ENCODE measurements around the gene COL19A1. TPM values are rescaled to one million over a fixed set of nuclear protein-coding genes. Genes with fewer than 3 reads are reported as not detected.

The COL19A1 gene
- total RNA-seq, 1 donor from 2014 or later, result under 0.01 TPM

DNA sequence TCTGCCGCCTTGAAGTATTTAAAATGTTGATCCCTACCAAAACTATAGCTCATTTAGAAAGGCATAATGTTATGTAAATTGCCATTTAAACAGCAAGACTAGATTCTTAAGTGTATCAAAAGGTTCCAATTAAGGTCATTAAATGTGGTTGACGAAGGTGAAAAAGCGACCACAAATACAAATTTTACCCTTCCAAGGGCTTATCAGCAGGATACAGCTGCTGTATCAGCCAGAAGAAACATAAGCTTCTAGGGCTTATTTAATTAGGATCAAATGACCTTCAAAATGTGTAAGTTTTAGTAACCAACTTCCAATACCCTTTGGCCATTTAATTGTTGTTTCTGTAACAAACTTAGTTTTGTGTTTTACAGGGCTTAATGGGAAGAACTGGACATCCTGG is 296.6 kb downstream of the COL19A1 start:
- DNase-seq (ENCODE audit: low read depth), result no peak
- TF ChIP-seq, protein P1, sequence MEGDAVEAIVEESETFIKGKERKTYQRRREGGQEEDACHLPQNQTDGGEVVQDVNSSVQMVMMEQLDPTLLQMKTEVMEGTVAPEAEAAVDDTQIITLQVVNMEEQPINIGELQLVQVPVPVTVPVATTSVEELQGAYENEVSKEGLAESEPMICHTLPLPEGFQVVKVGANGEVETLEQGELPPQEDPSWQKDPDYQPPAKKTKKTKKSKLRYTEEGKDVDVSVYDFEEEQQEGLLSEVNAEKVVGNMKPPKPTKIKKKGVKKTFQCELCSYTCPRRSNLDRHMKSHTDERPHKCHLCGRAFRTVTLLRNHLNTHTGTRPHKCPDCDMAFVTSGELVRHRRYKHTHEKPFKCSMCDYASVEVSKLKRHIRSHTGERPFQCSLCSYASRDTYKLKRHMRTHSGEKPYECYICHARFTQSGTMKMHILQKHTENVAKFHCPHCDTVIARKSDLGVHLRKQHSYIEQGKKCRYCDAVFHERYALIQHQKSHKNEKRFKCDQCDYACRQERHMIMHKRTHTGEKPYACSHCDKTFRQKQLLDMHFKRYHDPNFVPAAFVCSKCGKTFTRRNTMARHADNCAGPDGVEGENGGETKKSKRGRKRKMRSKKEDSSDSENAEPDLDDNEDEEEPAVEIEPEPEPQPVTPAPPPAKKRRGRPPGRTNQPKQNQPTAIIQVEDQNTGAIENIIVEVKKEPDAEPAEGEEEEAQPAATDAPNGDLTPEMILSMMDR (conservative IDR thresholded peaks at IDR 0.05; ENCODE audit: low read depth, low read length), result no peak
- H3K4me3 ChIP-seq (ENCODE audit: low read depth, low read length), result no peak overlapping the region

- H3K4me3 ChIP-seq (ENCODE audit: low read depth, low read length), result no peak overlapping the region
- DNase-seq (ENCODE audit: low read depth), result no peak
- TF ChIP-seq, protein P1 (conservative IDR thresholded peaks at IDR 0.05; ENCODE audit: low read depth, low read length), result no peak
These were observed 297.4 kb downstream of the COL19A1 start for GRCh38 chr6:70163795-70164194.

- no peak for DNase-seq (ENCODE audit: low read depth)
- no peak overlapping the region for H3K4me3 ChIP-seq (ENCODE audit: low read depth, low read length)
- TF ChIP-seq, protein P1 (conservative IDR thresholded peaks at IDR 0.05; ENCODE audit: low read depth, low read length), result no peak
These were observed 298.2 kb downstream of the COL19A1 start for GRCh38 chr6:70164556-70164955.

DNA sequence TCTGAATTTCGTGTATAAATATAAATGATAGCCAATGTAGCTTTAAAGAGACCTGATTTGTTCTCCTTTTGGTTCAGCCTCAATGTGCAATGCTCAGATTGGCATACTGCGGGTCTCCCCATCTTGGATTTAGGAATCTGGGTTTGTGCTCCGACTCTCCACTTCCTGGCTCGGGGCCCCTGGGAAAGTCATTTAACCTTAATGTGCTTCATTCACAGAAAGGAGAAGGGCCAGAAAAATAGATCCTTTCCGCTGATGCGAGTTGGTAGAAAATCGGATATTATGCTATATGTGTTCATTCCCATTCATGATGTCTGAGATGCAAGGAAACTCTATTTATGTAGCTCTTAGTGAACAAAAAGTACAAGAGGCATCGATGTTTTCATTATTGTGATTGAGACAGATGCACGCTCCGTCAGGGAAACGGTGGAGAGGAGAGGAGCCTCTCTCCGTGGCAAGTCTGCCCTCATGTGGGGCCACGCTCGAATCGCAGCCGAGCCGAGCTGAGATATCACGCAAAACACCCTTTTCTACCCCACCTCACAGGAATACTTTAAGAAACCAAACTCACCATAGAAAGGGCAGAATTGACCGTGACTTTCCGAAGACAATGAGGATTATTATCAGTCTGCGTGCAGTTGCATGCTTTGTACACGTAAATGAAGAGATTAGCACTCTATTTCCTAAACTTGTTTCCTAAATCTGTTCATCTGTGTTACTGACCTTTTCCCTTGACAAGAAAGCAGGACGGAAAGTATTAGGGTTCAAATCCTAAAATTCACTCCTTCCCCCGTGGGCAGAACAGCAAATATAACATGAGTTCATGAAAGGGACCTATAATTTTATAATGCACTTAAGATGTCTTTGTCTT is 300.0 kb downstream of the COL19A1 start:
- H3K4me3 ChIP-seq (ENCODE audit: low read depth, low read length), result peak overlapping the region; percentile 44
- TF ChIP-seq, protein P1 (conservative IDR thresholded peaks at IDR 0.05; ENCODE audit: low read depth, low read length), result peak; percentile 93
- no peak for DNase-seq (ENCODE audit: low read depth)

GRCh38 chr6:70168681-70169377 is 302.5 kb downstream of the COL19A1 start:
- DNase-seq (ENCODE audit: low read depth), result no peak

DNA sequence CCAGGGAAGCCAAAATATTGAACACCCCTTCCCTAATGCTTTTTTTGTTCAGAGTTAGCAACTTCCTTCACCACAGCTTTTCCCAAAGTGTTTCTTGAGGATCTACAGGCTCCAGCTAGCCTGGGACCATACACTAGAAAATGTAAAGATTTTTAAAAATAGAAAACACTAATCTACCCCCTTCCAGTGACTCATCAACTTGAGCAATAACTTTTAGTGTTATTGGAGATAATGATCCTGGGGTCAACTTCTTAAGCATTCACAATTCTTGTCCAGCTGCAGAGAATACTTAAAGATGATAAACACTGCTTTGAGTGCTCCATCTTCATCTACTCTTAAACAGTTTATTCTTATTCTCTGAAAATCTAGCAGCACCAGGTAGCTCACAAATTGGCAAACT is 304.9 kb downstream of the COL19A1 start:
- TF ChIP-seq, protein P1 (conservative IDR thresholded peaks at IDR 0.05; ENCODE audit: low read depth, low read length), result no peak
- H3K4me3 ChIP-seq (ENCODE audit: low read depth, low read length), result no peak overlapping the region
- no peak for DNase-seq (ENCODE audit: low read depth)

More at GRCh38 chr6:70168681-70169377, 302.5 kb downstream of the COL19A1 start:
- TF ChIP-seq, protein P1 (conservative IDR thresholded peaks at IDR 0.05; ENCODE audit: low read depth, low read length), result no peak
- no peak overlapping the region for H3K4me3 ChIP-seq (ENCODE audit: low read depth, low read length)
